HFFc6 (cell line): ENCODE measurements around the gene RPS6KC1. TPM values are rescaled to one million over a fixed set of nuclear protein-coding genes. Genes with fewer than 3 reads are reported as not detected.
"Not testable (repeated sequence)": the region's sequence is repeated elsewhere in the genome, so short reads cannot be mapped to it uniquely, and the experiment has no call there.

Experiments used
- DNase-seq: peaks from one replicate; pipeline ENCODE4 v3.0.0-alpha.2; 2018
- H3K27ac Mint-ChIP-seq: 2 replicates; pipeline ENCODE4 v1.8.0; 2020; ENCODE audit warnings: mild to moderate bottlenecking, mixed read lengths
- H3K27me3 Mint-ChIP-seq: 2 replicates; pipeline ENCODE4 v1.8.0; 2021; ENCODE audit warnings: mild to moderate bottlenecking, moderate library complexity, mixed read lengths; ENCODE audit not compliant: insufficient read depth
- H3K36me3 Mint-ChIP-seq: 2 replicates; pipeline ENCODE4 v1.8.0; 2021; ENCODE audit warnings: low read depth, mixed read lengths
- H3K4me1 Mint-ChIP-seq: 2 replicates; pipeline ENCODE4 v1.8.0; 2020; ENCODE audit warnings: low read depth, mixed read lengths
- H3K4me3 Mint-ChIP-seq: 2 replicates; pipeline ENCODE4 v1.8.0; 2020; ENCODE audit warnings: mild to moderate bottlenecking, moderate library complexity, mixed read lengths
- H3K9me3 Mint-ChIP-seq: 2 replicates; pipeline ENCODE4 v1.8.0; 2020; ENCODE audit warnings: mild to moderate bottlenecking, mixed read lengths
- CTCF ChIP-seq: fragments of 200-600 bp; sonication (generic); IDR thresholded peaks from 2 replicates; pipeline ENCODE4 v1.5.0; 2021; ENCODE audit warnings: antibody characterized with exemption, mild to moderate bottlenecking
- total RNA-seq, 6 experiments: library from RNA; stranded (reverse); fragmentation: NEBNext Ultra II Directional; extraction: Animal tissue kit (Norgen Biotek cat#: 25700); gene quantifications; 2 replicates in 1 of 6; 3 replicates in 5 of 6; pipeline ENCODE4 v1.2.3, GENCODE V29; 2021

Gene RPS6KC1
- total RNA-seq, 6 experiments from 2014 or later: 15.6 to 18.3 (median 17.3) TPM

- Mint-ChIP-seq H3K4me1 (no peaks in the 10 kb centered on the region), H3K27me3 (no peaks in the 10 kb centered on the region), H3K4me3 (no peak overlapping the region), H3K27ac (peak overlapping the region; percentile 36; the same call in 1 of the 2 replicates), H3K9me3 (no peaks in the 10 kb centered on the region), H3K36me3 (peaks cover 15% of the 10 kb centered on the region)
- no peak for DNase-seq
- TF ChIP-seq CTCF: no peak
Observed at GRCh38 chr1:213110349-213111300, 59.6 kb downstream of the RPS6KC1 start.

GRCh38 chr1:213111502-213111901 lies 60.5 kb downstream of the RPS6KC1 start:
- Mint-ChIP-seq H3K27ac (no peak overlapping the region), H3K9me3 (no peaks in the 10 kb centered on the region), H3K27me3 (no peaks in the 10 kb centered on the region), H3K36me3 (peaks cover 15% of the 10 kb centered on the region), H3K4me1 (no peaks in the 10 kb centered on the region), H3K4me3 (no peak overlapping the region)
- DNase-seq: no peak
- TF ChIP-seq CTCF: no peak

GRCh38 chr1:213112723-213113122 lies 61.7 kb downstream of the RPS6KC1 start:
- not testable (repeated sequence) for H3K27ac Mint-ChIP-seq, H3K36me3 Mint-ChIP-seq, H3K4me3 Mint-ChIP-seq, H3K27me3 Mint-ChIP-seq, DNase-seq, H3K9me3 Mint-ChIP-seq, H3K4me1 Mint-ChIP-seq

GRCh38 chr1:213117699-213118180 lies 66.7 kb downstream of the RPS6KC1 start:
- not testable (repeated sequence) for H3K27me3 Mint-ChIP-seq, H3K9me3 Mint-ChIP-seq, H3K27ac Mint-ChIP-seq, DNase-seq, H3K36me3 Mint-ChIP-seq, H3K4me3 Mint-ChIP-seq
- peaks cover 50% of the 10 kb centered on the region for H3K4me1 Mint-ChIP-seq

GRCh38 chr1:213119794-213120193 lies 68.8 kb downstream of the RPS6KC1 start:
- Mint-ChIP-seq H3K27me3 (no peaks in the 10 kb centered on the region), H3K9me3 (no peaks in the 10 kb centered on the region), H3K4me3 (peak overlapping the region; percentile 56), H3K36me3 (no peaks in the 10 kb centered on the region), H3K4me1 (peaks cover 70% of the 10 kb centered on the region), H3K27ac (peak overlapping the region; percentile 59)
- DNase-seq: peak; percentile 25
- TF ChIP-seq CTCF: no peak

GRCh38 chr1:213120386-213120785 lies 69.3 kb downstream of the RPS6KC1 start:
- DNase-seq: no peak
- peak overlapping the region; percentile 59 for H3K27ac Mint-ChIP-seq
- H3K27me3 Mint-ChIP-seq: no peaks in the 10 kb centered on the region
- H3K36me3 Mint-ChIP-seq: no peaks in the 10 kb centered on the region
- H3K4me3 Mint-ChIP-seq: peak overlapping the region; percentile 56
- peaks cover 71% of the 10 kb centered on the region for H3K4me1 Mint-ChIP-seq
- no peak for TF ChIP-seq CTCF
- no peaks in the 10 kb centered on the region for H3K9me3 Mint-ChIP-seq
